ENCODE results near the gene SOX13. TPM values are rescaled to one million over a fixed set of nuclear protein-coding genes. Genes with fewer than 3 reads are reported as not detected.

Gene SOX13
- total RNA-seq, 1 experiment from 2014 or later, result 21.8 TPM

- H3K27ac Mint-ChIP-seq (ENCODE audit: unreplicated experiment), result peak overlapping the region; percentile 20
- BruUV-seq (replicated peaks), result no TSS peak
Measured at GRCh38 chr1:204092632-204093420, 19.9 kb downstream of the SOX13 start.

GRCh38 chr1:204093421-204093717 is 20.5 kb downstream of the SOX13 start:
- intact Hi-C loops (cut with micrococcal nuclease; ENCODE audit: unreplicated experiment), result no loop called here
- Mint-ChIP-seq H3K9me3 (ENCODE audit: low read depth, unreplicated experiment) (no peaks in the 10 kb centered on the region), H3K27me3 (ENCODE audit: unreplicated experiment) (no peaks in the 10 kb centered on the region), H3K36me3 (ENCODE audit: insufficient read depth, unreplicated experiment) (no peaks in the 10 kb centered on the region), H3K27ac (ENCODE audit: unreplicated experiment) (peak overlapping the region; percentile 20), H3K4me3 (ENCODE audit: low read depth, unreplicated experiment) (peak overlapping the region; percentile 5), H3K4me1 (ENCODE audit: low read depth, unreplicated experiment) (peaks cover 42% of the 10 kb centered on the region)
- no peak for TF ChIP-seq CTCF (IDR thresholded peaks at IDR 0.05; ENCODE audit: unreplicated experiment)
- peak; percentile 62 for DNase-seq
- no TSS peak for BruUV-seq (replicated peaks)
- CTCF ChIA-PET, result interaction anchor here (0.8 kb wide), 1 partner anchor 34 kb away, joined by 3 read pairs; no protein-coding TSS in a partner anchor

More at GRCh38 chr1:204092632-204093420, 19.9 kb downstream of the SOX13 start:
- DNase-seq, result no peak
- Mint-ChIP-seq H3K9me3 (ENCODE audit: low read depth, unreplicated experiment) (no peaks in the 10 kb centered on the region), H3K27me3 (ENCODE audit: unreplicated experiment) (no peaks in the 10 kb centered on the region), H3K36me3 (ENCODE audit: insufficient read depth, unreplicated experiment) (no peaks in the 10 kb centered on the region), H3K4me1 (ENCODE audit: low read depth, unreplicated experiment) (peaks cover 42% of the 10 kb centered on the region), H3K4me3 (ENCODE audit: low read depth, unreplicated experiment) (peak overlapping the region; percentile 5)
- intact Hi-C loops (cut with micrococcal nuclease; ENCODE audit: unreplicated experiment), result no loop called here
- no peak for TF ChIP-seq CTCF (IDR thresholded peaks at IDR 0.05; ENCODE audit: unreplicated experiment)
- CTCF ChIA-PET, result interaction anchor here (0.8 kb wide), 1 partner anchor 35 kb away, joined by 3 read pairs; no protein-coding TSS in a partner anchor

- no peak for DNase-seq
- no peaks in the 10 kb centered on the region for H3K9me3 Mint-ChIP-seq (ENCODE audit: low read depth, unreplicated experiment)
- H3K4me1 Mint-ChIP-seq (ENCODE audit: low read depth, unreplicated experiment), result peaks cover 42% of the 10 kb centered on the region
- peak overlapping the region; percentile 5 for H3K4me3 Mint-ChIP-seq (ENCODE audit: low read depth, unreplicated experiment)
- CTCF ChIA-PET, result interaction anchor here (0.8 kb wide), 1 partner anchor 34 kb away, joined by 3 read pairs; no protein-coding TSS in a partner anchor
- H3K27me3 Mint-ChIP-seq (ENCODE audit: unreplicated experiment), result no peaks in the 10 kb centered on the region
- no peaks in the 10 kb centered on the region for H3K36me3 Mint-ChIP-seq (ENCODE audit: insufficient read depth, unreplicated experiment)
- peak overlapping the region; percentile 20 for H3K27ac Mint-ChIP-seq (ENCODE audit: unreplicated experiment)
- no TSS peak for BruUV-seq (replicated peaks)
- TF ChIP-seq CTCF (IDR thresholded peaks at IDR 0.05; ENCODE audit: unreplicated experiment), result no peak
- intact Hi-C loops (cut with micrococcal nuclease; ENCODE audit: unreplicated experiment), result no loop called here
Measured at GRCh38 chr1:204093781-204094180, 20.9 kb downstream of the SOX13 start.

GRCh38 chr1:204094313-204094729 is 21.4 kb downstream of the SOX13 start:
- Mint-ChIP-seq H3K4me1 (ENCODE audit: low read depth, unreplicated experiment) (peaks cover 42% of the 10 kb centered on the region), H3K27me3 (ENCODE audit: unreplicated experiment) (no peaks in the 10 kb centered on the region), H3K36me3 (ENCODE audit: insufficient read depth, unreplicated experiment) (no peaks in the 10 kb centered on the region), H3K27ac (ENCODE audit: unreplicated experiment) (no peak overlapping the region), H3K9me3 (ENCODE audit: low read depth, unreplicated experiment) (no peaks in the 10 kb centered on the region), H3K4me3 (ENCODE audit: low read depth, unreplicated experiment) (no peak overlapping the region)
- BruUV-seq (replicated peaks), result no TSS peak
- intact Hi-C loops (cut with micrococcal nuclease; ENCODE audit: unreplicated experiment), result no loop called here
- no peak for DNase-seq
- no peak for TF ChIP-seq CTCF (IDR thresholded peaks at IDR 0.05; ENCODE audit: unreplicated experiment)
- CTCF ChIA-PET, result no interaction called here

All from Calu3 (cell line).